Cardiac fibroblast (primary cell): Measurements from ENCODE around the gene NRXN3.

ENCODE experiments used
- DNase-seq, 2 donors: peaks; one replicate each; pipeline versions ENCODE4 v3.0.0 to v3.0.0-alpha.2; 2010; ENCODE audit warnings: low read depth in 2 of 2
- H3K4me3 ChIP-seq, 2 donors: replicated peaks in 1 of 2; 1 replicate in 1 of 2; 2 replicates in 1 of 2; pipeline ENCODE4 v1.5.1; 2011; ENCODE audit warnings: low read depth in 2 of 2, low read length in 2 of 2, mild to moderate bottlenecking in 2 of 2, moderate library complexity in 1 of 2
- CTCF ChIP-seq: IDR thresholded peaks from one replicate; pipeline ENCODE4 v1.5.1; 2011; ENCODE audit warnings: low read depth, mild to moderate bottlenecking, low read length, inconsistent platforms

NRXN3 gene

GRCh38 chr14:79831195-79831892 lies 1661.2 kb downstream of the NRXN3 start:
- TF ChIP-seq CTCF, result no peak
- no peak overlapping the region for H3K4me3 ChIP-seq
- DNase-seq, result peak; percentile 37 to 82

GRCh38 chr14:79833781-79834180 lies 1663.6 kb downstream of the NRXN3 start:
- no peak overlapping the region for H3K4me3 ChIP-seq
- no peak for TF ChIP-seq CTCF
- DNase-seq, result no peak

- DNase-seq, result peak in 1 of 2 donors; percentile 29
- TF ChIP-seq CTCF, result no peak
- no peak overlapping the region for H3K4me3 ChIP-seq
These were observed 1664.7 kb downstream of the NRXN3 start for GRCh38 chr14:79834868-79835267.

GRCh38 chr14:79836577-79836976 lies 1666.4 kb downstream of the NRXN3 start:
- no peak overlapping the region for H3K4me3 ChIP-seq
- DNase-seq, result peak in 1 of 2 donors; percentile 54
- no peak for TF ChIP-seq CTCF

- H3K4me3 ChIP-seq, result no peak overlapping the region
- no peak for DNase-seq
- no peak for TF ChIP-seq CTCF
These were observed 1667.5 kb downstream of the NRXN3 start for GRCh38 chr14:79837699-79838098.

- DNase-seq, result peak in 1 of 2 donors; percentile 57
- TF ChIP-seq CTCF, result no peak
- no peak overlapping the region for H3K4me3 ChIP-seq
These were observed 1669.9 kb downstream of the NRXN3 start for GRCh38 chr14:79840103-79840502.

- TF ChIP-seq CTCF, result no peak
- DNase-seq, result no peak
- H3K4me3 ChIP-seq, result no peak overlapping the region
These were observed 1670.7 kb downstream of the NRXN3 start for GRCh38 chr14:79840831-79841230.
